D721Med (cell line): ENCODE measurements around the gene PMEPA1.

ENCODE experiments used
- DNase-seq: peaks from one replicate; pipeline ENCODE4 v3.0.0; 2011; ENCODE audit warnings: low spot score; ENCODE audit not compliant: insufficient read length
- FAIRE-seq: peaks from 2 replicates; lab custom pipeline; 2011; peaks lifted over from hg19 to GRCh38; lab: Jason Lieb, UNC
- TF ChIP-seq, protein P1 (sequence below): IDR thresholded peaks from 2 replicates; pipeline ENCODE4 v1.5.1; 2012; ENCODE audit warnings: mild to moderate bottlenecking, control low read depth; ENCODE audit not compliant: insufficient read depth; ENCODE audit errors: missing control alignments

PMEPA1 gene

DNA sequence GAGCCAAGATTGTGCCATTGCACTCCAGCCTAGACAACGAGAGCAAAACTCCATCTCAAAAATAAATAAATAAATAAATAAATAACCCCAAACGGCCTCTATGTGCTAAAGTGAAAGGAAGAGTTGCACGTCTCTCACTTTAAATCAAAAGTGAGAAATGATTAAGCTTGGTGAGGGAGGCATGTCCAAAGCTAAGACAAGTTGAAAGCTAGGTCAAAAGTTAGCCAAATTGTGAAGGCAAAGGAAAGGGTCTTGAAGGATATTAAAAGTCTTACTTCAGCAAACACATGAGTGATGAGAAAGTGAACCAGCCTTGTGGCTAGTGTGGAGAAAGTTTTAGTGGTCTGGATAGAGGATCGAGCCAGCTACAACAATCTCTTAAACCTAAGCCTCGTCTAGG lies 103.9 kb downstream of the PMEPA1 start:
- FAIRE-seq: no peak
- no peak for DNase-seq
- TF ChIP-seq, protein P1, sequence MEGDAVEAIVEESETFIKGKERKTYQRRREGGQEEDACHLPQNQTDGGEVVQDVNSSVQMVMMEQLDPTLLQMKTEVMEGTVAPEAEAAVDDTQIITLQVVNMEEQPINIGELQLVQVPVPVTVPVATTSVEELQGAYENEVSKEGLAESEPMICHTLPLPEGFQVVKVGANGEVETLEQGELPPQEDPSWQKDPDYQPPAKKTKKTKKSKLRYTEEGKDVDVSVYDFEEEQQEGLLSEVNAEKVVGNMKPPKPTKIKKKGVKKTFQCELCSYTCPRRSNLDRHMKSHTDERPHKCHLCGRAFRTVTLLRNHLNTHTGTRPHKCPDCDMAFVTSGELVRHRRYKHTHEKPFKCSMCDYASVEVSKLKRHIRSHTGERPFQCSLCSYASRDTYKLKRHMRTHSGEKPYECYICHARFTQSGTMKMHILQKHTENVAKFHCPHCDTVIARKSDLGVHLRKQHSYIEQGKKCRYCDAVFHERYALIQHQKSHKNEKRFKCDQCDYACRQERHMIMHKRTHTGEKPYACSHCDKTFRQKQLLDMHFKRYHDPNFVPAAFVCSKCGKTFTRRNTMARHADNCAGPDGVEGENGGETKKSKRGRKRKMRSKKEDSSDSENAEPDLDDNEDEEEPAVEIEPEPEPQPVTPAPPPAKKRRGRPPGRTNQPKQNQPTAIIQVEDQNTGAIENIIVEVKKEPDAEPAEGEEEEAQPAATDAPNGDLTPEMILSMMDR: no peak

DNA sequence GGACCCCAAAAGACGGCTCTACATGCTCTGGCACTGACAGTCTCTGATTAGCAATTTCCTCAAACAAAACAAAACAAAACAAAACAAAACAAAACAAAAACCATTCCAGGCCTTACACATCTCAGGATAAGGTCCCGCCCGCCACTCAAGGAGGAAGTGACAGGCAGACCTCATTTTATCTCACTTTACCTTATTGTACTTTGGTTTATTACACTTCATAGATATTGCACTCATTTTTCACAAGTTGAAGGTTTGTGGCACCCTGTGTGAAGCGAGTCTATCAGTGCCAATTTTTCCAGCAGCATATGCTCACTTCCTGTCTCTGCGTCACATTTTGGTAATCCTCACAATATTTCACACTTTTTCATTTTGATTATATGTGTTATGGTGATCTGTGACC lies 104.8 kb downstream of the PMEPA1 start:
- TF ChIP-seq, protein P1: no peak
- no peak for FAIRE-seq
- DNase-seq: no peak

DNA sequence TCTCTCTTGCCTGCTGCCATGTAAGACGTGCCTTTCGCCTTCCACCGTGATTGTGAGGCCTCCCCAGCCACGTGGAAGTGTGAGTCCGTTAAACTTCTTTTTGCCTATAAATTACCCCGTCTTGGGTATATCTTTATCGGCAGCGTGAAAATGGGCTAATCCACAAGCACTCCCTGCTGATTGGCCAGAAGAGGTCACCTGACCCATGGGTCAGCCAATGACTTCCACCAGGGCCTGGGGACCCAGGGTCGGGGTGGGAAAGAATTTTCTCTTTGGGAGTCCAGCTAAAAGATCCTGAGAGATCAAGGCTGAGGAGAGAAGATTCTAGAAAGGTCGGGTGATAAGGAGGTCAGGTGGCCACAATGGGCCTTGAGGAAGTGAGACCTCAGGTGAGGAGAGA lies 106.7 kb downstream of the PMEPA1 start:
- TF ChIP-seq, protein P1: no peak
- DNase-seq (no peak), FAIRE-seq (no peak)

DNA sequence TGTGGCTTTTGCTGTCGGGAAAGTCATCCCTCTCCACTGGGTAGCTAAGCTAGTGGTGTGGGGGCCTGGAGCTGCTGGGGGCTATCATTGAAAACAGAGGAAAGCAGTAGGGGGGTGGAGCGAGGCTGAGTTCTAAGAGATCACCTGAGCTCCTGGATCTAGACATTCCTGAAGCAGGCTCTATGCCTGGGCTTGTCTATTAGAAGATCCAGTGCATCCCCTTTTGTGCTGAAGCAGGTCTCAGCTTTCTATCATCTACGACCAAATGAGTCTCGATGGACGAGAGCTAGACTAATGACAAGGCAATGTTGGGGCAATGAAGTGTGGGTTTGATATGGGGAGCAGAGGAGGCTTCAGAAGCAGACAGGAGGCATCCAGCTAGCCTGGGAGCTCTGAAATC lies 108.1 kb downstream of the PMEPA1 start:
- FAIRE-seq (no peak), DNase-seq (no peak)
- TF ChIP-seq, protein P1: no peak

DNA sequence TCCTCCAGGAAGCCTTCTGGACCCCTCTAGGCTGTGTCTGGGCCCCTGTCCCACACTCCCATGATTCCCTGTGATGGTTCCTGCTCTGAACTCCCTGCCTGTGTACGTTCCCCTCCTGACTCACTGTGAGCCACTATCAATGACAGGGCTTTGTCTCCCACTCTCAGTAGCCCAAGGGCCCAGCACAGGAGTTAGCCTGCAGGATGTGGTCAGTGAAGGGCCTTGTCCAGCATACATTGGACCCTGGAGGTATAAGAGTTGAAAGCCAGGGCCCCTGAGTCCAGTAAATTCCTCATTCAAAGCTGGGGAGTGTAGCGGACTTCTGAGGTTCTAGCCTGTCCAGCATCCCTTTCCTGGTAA lies 108.6 kb downstream of the PMEPA1 start:
- TF ChIP-seq, protein P1: no peak
- FAIRE-seq (no peak), DNase-seq (no peak)

DNA sequence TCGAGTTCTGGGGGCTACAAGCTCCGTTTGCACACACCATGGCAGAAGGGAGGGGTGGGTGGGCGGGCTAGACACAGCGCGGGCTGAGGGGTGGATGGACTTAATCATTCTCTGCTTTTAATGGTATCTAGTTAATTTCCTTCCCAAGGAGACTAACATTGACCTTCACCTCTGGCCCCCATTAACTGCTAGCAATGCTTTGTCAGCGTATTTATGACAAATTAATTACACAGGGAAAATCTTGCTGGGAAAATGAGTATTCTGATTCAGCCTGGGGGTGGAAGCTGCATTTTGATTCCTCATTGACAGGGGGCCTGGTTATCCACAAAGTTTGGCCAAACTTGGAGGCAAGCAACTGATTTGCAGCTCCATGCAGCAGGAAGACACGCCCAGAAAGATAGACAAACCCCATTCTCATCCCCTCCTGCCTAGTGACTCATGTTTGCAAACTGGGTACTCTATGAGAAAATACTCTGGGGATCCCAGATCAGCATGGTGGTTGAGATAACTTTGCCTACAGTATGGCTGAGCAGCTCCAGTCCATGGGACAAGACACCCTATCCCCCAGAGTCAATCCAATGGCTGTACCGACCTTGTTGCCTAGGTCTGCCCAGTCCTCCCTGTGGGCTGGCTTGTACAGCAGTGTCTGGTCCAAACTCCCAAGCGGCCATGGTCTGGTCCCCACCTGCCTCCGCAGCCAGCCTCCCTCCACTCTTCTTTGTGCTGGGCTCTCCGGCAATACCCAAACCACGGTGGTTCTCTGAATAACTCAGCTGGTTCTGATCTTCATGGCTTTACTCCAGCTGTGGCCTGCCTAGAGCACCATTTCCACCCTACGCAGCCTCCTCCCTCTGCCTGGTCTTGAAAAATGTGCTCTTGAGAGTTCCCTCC lies 109.2 kb downstream of the PMEPA1 start:
- TF ChIP-seq, protein P1: no peak
- DNase-seq: no peak
- no peak for FAIRE-seq

DNA sequence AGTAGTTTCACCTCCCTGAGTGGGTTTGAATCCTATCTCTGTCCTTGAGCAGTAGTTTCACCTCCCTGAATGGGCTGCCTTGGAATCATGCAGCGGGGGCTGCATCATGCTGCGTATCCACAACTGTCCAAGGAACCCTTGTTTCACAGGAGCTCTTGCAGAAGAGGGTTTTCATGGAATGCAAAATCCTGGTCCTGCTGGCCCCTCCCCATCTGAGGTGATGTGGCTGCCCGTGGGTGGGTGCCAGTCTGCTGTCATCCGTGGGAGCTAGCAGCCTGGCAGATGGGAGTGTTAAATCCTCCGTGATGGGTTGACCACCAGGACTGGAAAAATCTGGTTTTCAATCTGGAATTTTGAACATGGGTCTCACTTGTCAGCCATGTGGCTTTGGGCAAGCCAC lies 111.3 kb downstream of the PMEPA1 start:
- DNase-seq (no peak), FAIRE-seq (no peak)
- TF ChIP-seq, protein P1: no peak
